ENCODE measurements around the gene RERE. TPM values are rescaled to one million over a fixed set of nuclear protein-coding genes. Genes with fewer than 3 reads are reported as not detected.

Gene RERE
- total RNA-seq, 1 experiment from 2014 or later, result 161 TPM

- TF ChIP-seq AFF4 (CRISPR knock-in tag; IDR thresholded peaks at IDR 0.05; ENCODE audit: borderline replicate concordance), result no peak
- TF ChIP-seq ATF1 (CRISPR knock-in tag; IDR thresholded peaks at IDR 0.05), result no peak
- TF ChIP-seq NR3C1 (CRISPR knock-in tag; conservative IDR thresholded peaks at IDR 0.05; ENCODE audit: low read depth), result no peak
- no peak for TF ChIP-seq MAX (CRISPR knock-in tag; IDR thresholded peaks at IDR 0.05)
- TF ChIP-seq E2F5 (CRISPR knock-in tag; IDR thresholded peaks at IDR 0.05), result no peak
- no peak for TF ChIP-seq NR1H2 (CRISPR knock-in tag; IDR thresholded peaks at IDR 0.05)
Observed at GRCh38 chr1:8471451-8471850, 346.0 kb downstream of the RERE start (continued).

- ChIA-PET CTCF (interaction anchor here (1.2 to 1.9 kb wide), 4 partner anchors 9 to 380 kb away, joined by 3 to 5 read pairs (median 4); no protein-coding TSS in a partner anchor), POLR2A (no interaction called here)
- Mint-ChIP-seq H3K36me3 (no peaks in the 10 kb centered on the region), H3K4me3 (no peak overlapping the region), H3K27ac (peak overlapping the region; percentile 62; the same call in 1 of the 2 replicates), H3K4me1 (peaks cover 63% of the 10 kb centered on the region), H3K9me3 (no peaks in the 10 kb centered on the region), H3K27me3 (ENCODE audit: low read depth) (no peaks in the 10 kb centered on the region)
- ATAC-seq (no peak), DNase-seq (ENCODE audit: low spot score) (no peak)
- TF ChIP-seq TCF7 (CRISPR knock-in tag; IDR thresholded peaks at IDR 0.05; ENCODE audit: low read depth), result no peak
- no peak for TF ChIP-seq ZNF423 (CRISPR knock-in tag; IDR thresholded peaks at IDR 0.05)
- TF ChIP-seq ATF6 (CRISPR knock-in tag; IDR thresholded peaks at IDR 0.05), result no peak
- TF ChIP-seq ZNF219 (CRISPR knock-in tag; IDR thresholded peaks at IDR 0.05; ENCODE audit: borderline replicate concordance), result no peak
- TF ChIP-seq ZNF263 (CRISPR knock-in tag; IDR thresholded peaks at IDR 0.05; ENCODE audit: low read depth), result no peak
- TF ChIP-seq ZSCAN18 (CRISPR knock-in tag; IDR thresholded peaks at IDR 0.05), result no peak
- no peak for TF ChIP-seq USF2 (CRISPR knock-in tag; IDR thresholded peaks at IDR 0.05)
- no peak for TF ChIP-seq USF1 (CRISPR knock-in tag; IDR thresholded peaks at IDR 0.05)
Observed at GRCh38 chr1:8468751-8469150, 348.7 kb downstream of the RERE start.

All from WTC11 (cell line).